K562 (cell line): Measurements from ENCODE around the gene KHDC1L. TPM values are rescaled to one million over a fixed set of nuclear protein-coding genes. Genes with fewer than 3 reads are reported as not detected.
"Not testable (repeated sequence)": the region's sequence is repeated elsewhere in the genome, so short reads cannot be mapped to it uniquely, and the experiment has no call there.

ENCODE experiments used
- ATAC-seq: fragments of 200-7000 bp; cut with Tn5 transposase; 3 replicates; pipeline ENCODE4 v1.9.1; 2020; ENCODE audit warnings: moderate library complexity
- BruUV-seq: library from RNA; stranded (reverse); fragments of 400-500 nt; replicated peaks from 2 replicates; lab custom pipeline; 2021; lab: Mats Ljungman, UMichigan
- CTCF ChIA-PET: fragments of 300-600 bp; formaldehyde crosslinking; extraction: SDS; loops from one replicate; lab custom pipeline; 2021; ENCODE audit warnings: low intra/inter-chr PET ratio; lab: Yijun Ruan, JAX
- POLR2A ChIA-PET: fragments of 300-600, 350-650 bp; sonication (Branson Sonifier 250); formaldehyde crosslinking; extraction: SDS; loops from one replicate; lab custom pipeline; 2021; ENCODE audit warnings: antibody characterized with exemption, inconsistent platforms; lab: Yijun Ruan, JAX
- DNase-seq, 4 experiments: peaks; one replicate each; pipeline versions ENCODE4 v3.0.0 to v3.0.0-alpha.2; 2011 to 2018; ENCODE audit warnings: low spot score in 3 of 4, mixed read lengths in 3 of 4; ENCODE audit errors: extremely low read depth in 1 of 4
- FAIRE-seq: peaks from 2 replicates; lab custom pipeline; 2011; peaks lifted over from hg19 to GRCh38; lab: Jason Lieb, UNC
- H2AFZ ChIP-seq: 2 replicates; pipeline ENCODE4 v1.6.0; 2011; ENCODE audit warnings: low read depth, low read length, control low read depth, inconsistent platforms
- H3K27ac ChIP-seq: fragments of 200-600 bp; 3 replicates; pipeline ENCODE4 v1.8.0; 2011; ENCODE audit warnings: low read depth, mild to moderate bottlenecking, control low read depth, inconsistent platforms, low read length, moderate library complexity, mixed read lengths; ENCODE audit errors: extremely low read depth
- H3K27me3 ChIP-seq, 2 experiments: fragments of 300-600 bp in 1 of 2; 2 replicates in 1 of 2; 3 replicates in 1 of 2; pipeline versions ENCODE4 v1.6.0 to v1.8.0; 2011; ENCODE audit warnings: inconsistent platforms in 2 of 2, low read length in 2 of 2, mild to moderate bottlenecking in 1 of 2, mixed read lengths in 1 of 2, moderate library complexity in 1 of 2; ENCODE audit not compliant: control insufficient read depth in 2 of 2, insufficient read depth in 2 of 2
- H3K36me3 ChIP-seq: fragments of 300-600 bp; 3 replicates; pipeline ENCODE4 v1.8.0; 2011; ENCODE audit warnings: mild to moderate bottlenecking, low read length, inconsistent platforms; ENCODE audit not compliant: control insufficient read depth, insufficient read depth
- H3K4me1 ChIP-seq, 2 experiments: fragments of 200-600 bp in 1 of 2; replicated peaks in 1 of 2; 2 replicates in 1 of 2; 3 replicates in 1 of 2; pipeline versions ENCODE4 v1.5.1 to v1.8.0; 2011; ENCODE audit warnings: inconsistent platforms in 2 of 2, low read length in 2 of 2, mild to moderate bottlenecking in 1 of 2, mixed read lengths in 1 of 2, moderate library complexity in 1 of 2; ENCODE audit not compliant: control insufficient read depth in 2 of 2, insufficient read depth in 2 of 2
- H3K4me2 ChIP-seq: 2 replicates; pipeline ENCODE4 v1.6.1; 2011; ENCODE audit warnings: low read length, control low read depth, inconsistent platforms, mixed read lengths; ENCODE audit not compliant: insufficient read depth
- H3K4me3 ChIP-seq: fragments of 200-600 bp; sonication (generic), shearing (Covaris generic); 2 replicates; pipeline ENCODE4 v1.5.1; 2016; ENCODE audit warnings: control low read depth, inconsistent platforms
- H3K79me2 ChIP-seq: fragments of 200-600 bp; 3 replicates; pipeline ENCODE4 v1.8.0; 2011; ENCODE audit warnings: low read length, inconsistent platforms; ENCODE audit not compliant: control insufficient read depth, insufficient read depth
- H3K9ac ChIP-seq, 2 experiments: 2 replicates each; pipeline versions ENCODE4 v1.6.0 to v1.6.1; 2011; ENCODE audit warnings: low read depth in 2 of 2, low read length in 2 of 2, control low read depth in 1 of 2, inconsistent platforms in 1 of 2, mild to moderate bottlenecking in 1 of 2, mixed read lengths in 1 of 2; ENCODE audit not compliant: insufficient read depth in 1 of 2
- H3K9me1 ChIP-seq: one replicate; pipeline ENCODE4 v1.6.0; 2011; ENCODE audit warnings: inconsistent platforms, mild to moderate bottlenecking, low read length, moderate library complexity; ENCODE audit not compliant: control insufficient read depth, insufficient read depth
- H3K9me3 ChIP-seq: replicated peaks from 2 replicates; pipeline ENCODE4 v1.5.1; 2011; ENCODE audit warnings: low read depth, low read length, inconsistent platforms; ENCODE audit not compliant: control insufficient read depth, insufficient read depth
- H4K20me1 ChIP-seq: replicated peaks from 2 replicates; pipeline ENCODE4 v1.6.1; 2011; ENCODE audit warnings: low read length, inconsistent platforms, mixed read lengths; ENCODE audit not compliant: control insufficient read depth, insufficient read depth
- CBFA2T3 ChIP-seq: fragments of 450-650 bp; IDR thresholded peaks from 2 replicates; pipeline ENCODE4 v1.6.1; 2017
- WGBS: fragments of 100-300 bp; shearing (Covaris generic); methylation state at CpG from one replicate; pipeline ENCODE4 v1.1.6; 2016; ENCODE audit warnings: low coverage, mixed read lengths; ENCODE audit not compliant: insufficient coverage; ENCODE audit errors: missing lambda C conversion rate; 5-methylcytosine and 5-hydroxymethylcytosine counted together
- in situ Hi-C: fragments of 300-500 bp; cut with MboI; formaldehyde crosslinking; loops from 4 replicates; pipeline ENCODE4 v1.15.0; 2018; ENCODE audit warnings: inconsistent platforms, mixed read lengths
- intact Hi-C: fragments of 100-400 bp; cut with micrococcal nuclease; formaldehyde crosslinking; loops from 2 replicates; pipeline ENCODE4 v1.14.2; 2022
- polyA plus RNA-seq, 8 experiments: library from polyadenylated mRNA; depleted of rRNA in 4 of 8; stranded (reverse) in 5 of 8; unstranded in 3 of 8; fragments of >200 nt; fragmentation: Nextera tagmentation in 2 of 8; fragmentation: Illumina TruSeq in 1 of 8; extraction: Ambion mirVana in 2 of 8; extraction: Trizol in 1 of 8; gene quantifications; 2 replicates each; pipeline versions ENCODE4 v1.2.1 to v1.2.3, GENCODE V29; 2011 to 2014; ENCODE audit warnings: inconsistent platforms in 1 of 8, missing spikeins in 1 of 8
- total RNA-seq, 7 experiments: library from RNA; depleted of rRNA in 6 of 7; stranded (reverse); fragments of >200 nt in 6 of 7; fragmentation: Illumina TruSeq in 2 of 7; extraction: Trizol in 2 of 7; gene quantifications; 2 replicates each; pipeline versions ENCODE4 v1.2.1 to v1.2.3, GENCODE V29; 2011 to 2021; ENCODE audit warnings: low replicate concordance in 1 of 7
- TF ChIP-seq, protein P1 (sequence below), 3 experiments: IDR thresholded peaks in 2 of 3; conservative IDR thresholded peaks in 1 of 3; 2 replicates each; pipeline ENCODE4 v1.5.1; 2011 to 2012; ENCODE audit warnings: low read length in 3 of 3, mild to moderate bottlenecking in 3 of 3, control low read depth in 2 of 3, improper control_type of control experiment in 1 of 3, inconsistent platforms in 1 of 3, low read depth in 1 of 3, mixed read lengths in 1 of 3, moderate library complexity in 1 of 3; ENCODE audit not compliant: insufficient read depth in 2 of 3

Gene KHDC1L
- total and polyA plus RNA-seq, 9 of the 15 experiments (the other 6 are each of a cell fraction or from before 2014, with no cell fraction given), result 0.33 to 1.9 (median 0.54) TPM

DNA sequence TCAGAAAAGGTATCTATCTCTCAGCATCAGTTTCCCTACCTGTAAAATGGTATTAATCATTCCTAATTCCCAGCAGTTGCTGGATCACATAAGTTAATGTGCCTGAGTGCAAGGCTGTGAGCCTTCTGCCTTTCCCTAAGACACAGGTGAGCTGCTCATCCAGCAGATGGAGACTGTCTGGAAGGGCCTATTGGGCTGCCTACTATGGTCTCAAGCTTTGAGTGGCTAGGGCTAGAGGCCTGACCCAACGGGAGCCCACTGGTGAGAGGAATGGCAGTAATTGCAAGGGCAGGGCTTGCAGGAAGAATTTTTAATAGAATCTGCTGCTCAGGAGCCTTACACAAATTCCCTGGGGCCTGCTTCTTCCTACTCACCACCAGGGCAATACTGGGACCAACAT lies 33.4 kb upstream of the KHDC1L start:
- no peaks in the 10 kb centered on the region for H4K20me1 ChIP-seq
- H2AFZ ChIP-seq, result no peak overlapping the region
- H3K79me2 ChIP-seq, result peaks cover 6% of the 10 kb centered on the region; the same call in 2 of the 3 replicates
- H3K4me1 ChIP-seq, result peaks cover 0 to 6% of the 10 kb centered on the region in 2 experiments; a peak in 3 of 5 replicates
- no peak overlapping the region for H3K4me2 ChIP-seq
- no peak overlapping the region for H3K27ac ChIP-seq
- no peaks in the 10 kb centered on the region for H3K9me3 ChIP-seq
- no peak for DNase-seq
- TF ChIP-seq, protein P1, sequence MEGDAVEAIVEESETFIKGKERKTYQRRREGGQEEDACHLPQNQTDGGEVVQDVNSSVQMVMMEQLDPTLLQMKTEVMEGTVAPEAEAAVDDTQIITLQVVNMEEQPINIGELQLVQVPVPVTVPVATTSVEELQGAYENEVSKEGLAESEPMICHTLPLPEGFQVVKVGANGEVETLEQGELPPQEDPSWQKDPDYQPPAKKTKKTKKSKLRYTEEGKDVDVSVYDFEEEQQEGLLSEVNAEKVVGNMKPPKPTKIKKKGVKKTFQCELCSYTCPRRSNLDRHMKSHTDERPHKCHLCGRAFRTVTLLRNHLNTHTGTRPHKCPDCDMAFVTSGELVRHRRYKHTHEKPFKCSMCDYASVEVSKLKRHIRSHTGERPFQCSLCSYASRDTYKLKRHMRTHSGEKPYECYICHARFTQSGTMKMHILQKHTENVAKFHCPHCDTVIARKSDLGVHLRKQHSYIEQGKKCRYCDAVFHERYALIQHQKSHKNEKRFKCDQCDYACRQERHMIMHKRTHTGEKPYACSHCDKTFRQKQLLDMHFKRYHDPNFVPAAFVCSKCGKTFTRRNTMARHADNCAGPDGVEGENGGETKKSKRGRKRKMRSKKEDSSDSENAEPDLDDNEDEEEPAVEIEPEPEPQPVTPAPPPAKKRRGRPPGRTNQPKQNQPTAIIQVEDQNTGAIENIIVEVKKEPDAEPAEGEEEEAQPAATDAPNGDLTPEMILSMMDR (IDR thresholded peaks at IDR 0.05 in 2 of 3, conservative IDR thresholded peaks at IDR 0.05 in 1 of 3; ENCODE audit: insufficient read depth in 2 of 3, low read depth in 1 of 3, low read length in 3 of 3), result peak in 2 of 3 experiments; percentile 5 to 10; a peak in 1 of 6 replicates
- TF ChIP-seq CBFA2T3, result no peak
- WGBS, result 0% methylated on average over 1 of the region's 1 CpG
- H3K27me3 ChIP-seq, result no peaks in the 10 kb centered on the region
- FAIRE-seq, result no peak
- no peak overlapping the region; a peak in 1 of 4 replicates for H3K9ac ChIP-seq
- no peaks in the 10 kb centered on the region for H3K36me3 ChIP-seq
- no peak overlapping the region for H3K4me3 ChIP-seq
- intact Hi-C loops (no loop called here), in situ Hi-C loops (no loop called here)
- H3K9me1 ChIP-seq, result no peaks in the 10 kb centered on the region
- ChIA-PET POLR2A (no interaction called here), CTCF (interaction anchor here (0.6 kb wide), 1 partner anchor 370 kb away, joined by 4 read pairs; no protein-coding TSS in a partner anchor)
- ATAC-seq, result peak; percentile 22; the same call in 1 of the 3 replicates
- BruUV-seq, result no TSS peak

DNA sequence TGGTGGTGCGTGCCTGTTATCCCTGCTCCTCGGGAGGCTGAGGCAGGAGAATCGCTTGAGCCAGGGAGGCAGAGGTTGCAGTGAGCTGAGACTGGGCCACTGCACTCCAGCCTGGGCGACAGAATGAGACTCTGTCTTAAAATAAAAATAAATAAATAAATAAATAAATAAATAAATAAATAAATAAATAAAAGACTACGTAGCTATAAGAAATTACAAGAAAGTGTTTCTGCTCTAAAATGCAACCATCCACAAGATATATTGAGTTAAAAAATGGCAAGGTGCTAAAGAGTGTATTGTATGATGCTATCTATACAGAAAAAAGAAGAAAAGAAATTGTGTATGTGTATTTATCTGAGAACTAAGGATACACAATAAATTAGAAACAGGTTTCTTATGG lies 29.0 kb upstream of the KHDC1L start:
- 62% methylated on average over 5 of the region's 5 CpGs for WGBS
- H3K4me1 ChIP-seq, H4K20me1 ChIP-seq, BruUV-seq, H3K27ac ChIP-seq, CTCF ChIA-PET, ATAC-seq, H2AFZ ChIP-seq, FAIRE-seq, H3K79me2 ChIP-seq, H3K4me3 ChIP-seq, in situ Hi-C loops, H3K9me3 ChIP-seq, H3K9ac ChIP-seq, DNase-seq, H3K27me3 ChIP-seq, H3K9me1 ChIP-seq, H3K36me3 ChIP-seq, intact Hi-C loops, H3K4me2 ChIP-seq: not testable (repeated sequence)
- POLR2A ChIA-PET, result interaction anchor here (1.2 kb wide), 1 partner anchor 51 kb away, joined by 4 read pairs; no protein-coding TSS in a partner anchor
